Epithelial cell of prostate (primary cell): Measurements from ENCODE around the gene FAM53A.
"Not testable (repeated sequence)": the region's sequence is repeated elsewhere in the genome, so short reads cannot be mapped to it uniquely, and the experiment has no call there.

Source experiments
- DNase-seq: peaks from one replicate; pipeline ENCODE4 v3.0.0-alpha.2; 2011; ENCODE audit warnings: low read depth, low spot score
- H3K27ac ChIP-seq: fragments of 450-650 bp; 2 replicates; pipeline ENCODE4 v1.5.1; 2017; ENCODE audit warnings: mild to moderate bottlenecking

The FAM53A gene

GRCh38 chr4:1609901-1610790, 74.0 kb downstream of the FAM53A start:
- no peak overlapping the region for H3K27ac ChIP-seq
- no peak for DNase-seq

DNA sequence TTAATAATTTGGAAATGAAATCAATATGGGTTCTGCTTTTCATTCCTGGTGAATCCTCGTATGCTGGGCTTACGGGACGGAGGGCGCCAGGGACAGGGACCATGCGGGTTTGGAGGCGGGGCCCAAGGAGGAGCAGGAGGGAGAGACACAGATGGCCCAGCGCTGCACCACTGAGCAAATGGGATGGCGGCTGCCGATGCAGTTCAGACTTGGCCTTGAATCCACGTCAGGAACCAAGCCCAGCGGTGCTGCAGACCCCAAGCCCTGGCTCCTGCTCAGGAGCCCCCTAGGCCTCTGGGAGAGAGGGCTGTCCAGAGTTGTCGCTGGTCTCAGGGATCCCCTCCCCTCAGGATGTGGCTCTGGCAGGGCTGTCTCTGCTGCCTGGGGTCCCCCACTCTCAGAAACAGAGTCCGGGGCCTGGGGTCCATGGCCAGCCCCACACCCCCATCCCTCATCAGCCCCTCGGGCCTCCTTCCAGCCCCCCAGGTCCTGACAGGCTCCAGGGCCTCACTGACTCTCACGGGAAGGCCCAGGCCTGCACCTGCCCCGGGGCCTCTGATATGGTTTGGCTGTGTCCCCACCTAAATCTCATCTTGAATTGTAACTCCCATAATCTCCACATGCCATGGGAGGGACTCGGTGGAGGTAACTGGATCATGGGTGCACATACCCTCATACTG, 75.2 kb downstream of the FAM53A start:
- no peak for DNase-seq

GRCh38 chr4:1608196-1608820, 75.8 kb downstream of the FAM53A start:
- H3K27ac ChIP-seq, result no peak overlapping the region
- no peak for DNase-seq

More for the DNA sequence above, 75.2 kb downstream of the FAM53A start:
- no peak overlapping the region for H3K27ac ChIP-seq

DNA sequence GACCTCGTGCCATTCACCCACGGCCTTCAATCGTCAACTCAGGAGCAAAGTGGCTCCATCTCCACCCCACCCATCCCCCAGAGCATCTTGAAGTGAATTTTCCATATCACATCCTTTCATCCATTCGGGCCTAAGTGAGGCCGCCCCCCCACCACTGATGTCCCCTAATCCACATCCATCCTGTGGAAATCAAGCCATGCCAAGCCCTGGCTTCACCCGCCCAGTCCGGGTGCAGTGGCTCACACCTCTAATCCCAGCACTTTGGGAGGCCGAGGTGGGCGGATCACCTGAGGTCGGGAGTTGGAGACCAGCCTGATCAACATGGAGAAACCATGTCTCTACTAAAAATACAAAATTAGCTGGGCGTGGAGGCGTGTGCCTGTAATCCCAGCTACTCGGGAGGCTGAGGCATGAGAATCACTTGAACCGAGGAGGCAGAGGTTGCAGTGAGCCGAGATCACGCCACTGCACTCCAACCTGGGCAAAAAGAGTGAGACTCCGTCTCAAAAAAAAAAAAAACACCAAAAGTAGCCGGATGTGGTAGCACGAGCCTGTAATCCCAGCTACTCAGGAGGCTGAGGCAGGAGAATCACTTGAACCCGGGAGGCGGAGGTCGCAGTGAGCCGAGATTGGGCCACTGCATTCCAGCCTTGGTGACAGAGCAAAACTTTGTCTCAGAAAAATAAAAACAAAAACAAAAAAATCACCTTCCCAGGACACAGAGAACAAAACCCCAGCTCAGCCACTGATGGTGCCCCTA, 76.5 kb downstream of the FAM53A start:
- not testable (repeated sequence) for H3K27ac ChIP-seq

GRCh38 chr4:1604706-1605205, 79.4 kb downstream of the FAM53A start:
- no peak for DNase-seq

More for the DNA sequence above, 76.5 kb downstream of the FAM53A start:
- not testable (repeated sequence) for DNase-seq

GRCh38 chr4:1604181-1604705, 79.9 kb downstream of the FAM53A start:
- no peak for DNase-seq
- no peak overlapping the region for H3K27ac ChIP-seq

More at GRCh38 chr4:1604706-1605205, 79.4 kb downstream of the FAM53A start:
- no peak overlapping the region for H3K27ac ChIP-seq

GRCh38 chr4:1603413-1604135, 80.5 kb downstream of the FAM53A start:
- H3K27ac ChIP-seq, result no peak overlapping the region
- DNase-seq, result no peak

GRCh38 chr4:1602655-1603412, 81.3 kb downstream of the FAM53A start:
- no peak overlapping the region for H3K27ac ChIP-seq
- no peak for DNase-seq

GRCh38 chr4:1601852-1602654, 82.1 kb downstream of the FAM53A start:
- no peak for DNase-seq
- H3K27ac ChIP-seq, result no peak overlapping the region

- no peak overlapping the region for H3K27ac ChIP-seq
- DNase-seq, result no peak
Measured at GRCh38 chr4:1601533-1601835, 82.6 kb downstream of the FAM53A start.

- H3K27ac ChIP-seq, result no peak overlapping the region
Measured at GRCh38 chr4:1600811-1601532, 83.1 kb downstream of the FAM53A start.

GRCh38 chr4:1600211-1600780, 83.8 kb downstream of the FAM53A start:
- no peak overlapping the region for H3K27ac ChIP-seq
- no peak for DNase-seq

More at GRCh38 chr4:1600811-1601532, 83.1 kb downstream of the FAM53A start:
- no peak for DNase-seq

GRCh38 chr4:1599491-1600210, 84.5 kb downstream of the FAM53A start:
- H3K27ac ChIP-seq, result no peak overlapping the region
- DNase-seq, result no peak

DNA sequence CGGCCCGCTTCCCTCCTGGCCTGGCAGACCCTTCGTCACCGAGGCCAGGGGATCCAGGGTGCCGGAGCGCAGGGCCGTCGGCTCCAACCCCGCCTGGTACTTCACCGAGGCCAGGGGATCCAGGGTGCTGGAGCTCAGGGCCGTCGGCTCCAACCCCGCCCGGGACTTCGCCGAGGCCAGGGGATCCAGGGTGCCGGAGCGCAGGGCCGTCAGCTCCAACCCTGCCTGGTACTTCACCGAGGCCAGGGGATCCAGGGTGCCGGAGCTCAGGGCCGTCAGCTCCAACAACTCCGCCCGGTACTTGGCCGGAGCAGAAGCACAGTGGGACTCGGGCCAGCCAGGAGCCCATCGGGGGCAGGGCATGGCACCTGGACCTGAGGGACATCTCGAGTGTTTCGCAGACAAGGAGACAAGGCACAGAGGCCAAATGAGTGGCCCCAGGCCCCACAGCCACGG, 85.1 kb downstream of the FAM53A start:
- DNase-seq, result no peak
- H3K27ac ChIP-seq, result no peak overlapping the region

- no peak overlapping the region for H3K27ac ChIP-seq
- no peak for DNase-seq
Measured at GRCh38 chr4:1598206-1599025, 85.7 kb downstream of the FAM53A start.
